HG02623 (cell line): ENCODE data around the gene FAM50B.

Experiments used
- ATAC-seq: cut with Tn5 transposase; IDR thresholded peaks from one replicate; pipeline ENCODE4 v1.9.1; 2021; ENCODE audit warnings: moderate library complexity; ENCODE audit not compliant: unreplicated experiment

Gene FAM50B

DNA sequence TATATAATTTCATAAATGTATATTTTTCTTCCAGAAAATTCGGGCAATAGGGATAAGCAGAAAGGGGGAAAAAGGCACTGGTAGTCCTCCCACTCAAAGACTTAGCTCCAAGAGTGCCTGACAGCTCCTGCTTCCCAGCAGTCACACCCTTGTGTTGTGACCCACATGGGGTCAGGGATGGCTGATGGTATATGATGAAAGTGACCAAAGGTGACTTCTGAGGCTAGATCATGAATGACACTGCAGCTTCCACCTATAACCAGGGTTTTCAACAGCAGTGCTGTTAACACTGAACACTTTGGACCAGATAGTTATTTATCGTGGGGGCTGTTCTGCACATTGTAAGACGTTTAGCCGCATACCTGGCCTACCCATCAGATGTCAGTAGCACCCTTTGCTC, 22.3 kb downstream of the FAM50B start:
- ATAC-seq, result no peak

- no peak for ATAC-seq
These were observed 22.8 kb downstream of the FAM50B start for GRCh38 chr6:3871939-3872338.

DNA sequence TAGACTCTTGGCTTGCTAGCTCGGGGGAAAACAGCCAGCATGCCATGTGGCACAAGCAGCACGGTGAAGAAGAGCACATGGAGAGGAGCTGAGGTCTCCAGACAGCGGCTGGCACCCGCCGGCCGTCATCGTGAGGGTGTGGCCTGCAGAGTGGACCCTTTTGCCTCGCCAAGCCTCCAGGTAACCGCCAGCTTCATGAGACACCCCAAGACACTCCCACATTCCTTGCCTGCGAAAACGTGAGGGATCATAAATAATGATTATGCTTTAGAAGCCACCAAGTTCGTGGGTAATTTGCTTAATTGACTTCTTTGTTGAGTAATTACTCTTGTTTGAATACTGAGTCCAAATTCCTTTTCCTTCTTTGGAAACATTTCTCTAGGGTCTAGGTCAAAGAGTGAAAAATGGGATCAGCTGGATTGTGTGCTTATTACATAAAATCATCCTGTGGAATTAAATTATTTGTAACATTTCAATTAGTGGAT, 23.2 kb downstream of the FAM50B start:
- ATAC-seq, result no peak

- no peak for ATAC-seq
These were observed 23.9 kb downstream of the FAM50B start for GRCh38 chr6:3873051-3873450.

- ATAC-seq, result no peak
These were observed 24.9 kb downstream of the FAM50B start for GRCh38 chr6:3874069-3874468.

DNA sequence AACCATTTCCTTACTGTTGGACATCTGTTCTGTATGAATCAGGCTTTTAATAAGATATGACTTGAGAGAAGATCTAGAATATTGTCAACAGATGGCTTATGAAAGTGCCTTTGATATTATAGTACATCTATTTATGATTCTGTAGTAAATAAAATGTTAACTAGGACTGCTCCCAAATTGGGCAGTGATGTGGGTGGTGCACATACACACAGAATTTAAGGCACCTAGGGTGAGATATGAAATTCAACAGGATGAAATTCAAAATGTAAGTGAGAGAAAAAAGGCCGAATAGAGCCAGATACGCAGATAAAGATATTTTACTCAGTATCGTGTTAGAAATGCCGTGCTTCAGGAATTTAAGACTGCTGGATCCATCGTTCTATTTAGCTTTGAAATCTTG, 26.3 kb downstream of the FAM50B start:
- no peak for ATAC-seq

DNA sequence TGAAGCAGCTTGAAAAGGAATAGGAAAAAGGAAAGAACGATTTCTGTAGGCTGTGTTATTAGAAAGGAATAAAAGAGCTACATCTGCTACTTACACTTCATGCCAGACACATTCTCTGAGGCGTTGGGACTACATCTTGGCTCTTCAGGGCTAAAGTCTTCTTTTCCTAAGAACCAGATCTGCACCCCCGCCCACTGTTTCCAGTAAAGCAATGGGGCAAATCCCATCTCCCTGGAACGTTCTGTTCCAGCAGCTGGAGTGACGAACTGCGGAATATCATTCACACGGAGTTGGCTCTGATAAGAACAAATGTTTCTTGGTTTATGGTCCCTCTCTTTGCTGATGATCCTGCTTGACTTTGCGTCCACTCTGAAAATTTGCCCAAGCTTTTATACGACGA, 26.9 kb downstream of the FAM50B start:
- ATAC-seq, result no peak

DNA sequence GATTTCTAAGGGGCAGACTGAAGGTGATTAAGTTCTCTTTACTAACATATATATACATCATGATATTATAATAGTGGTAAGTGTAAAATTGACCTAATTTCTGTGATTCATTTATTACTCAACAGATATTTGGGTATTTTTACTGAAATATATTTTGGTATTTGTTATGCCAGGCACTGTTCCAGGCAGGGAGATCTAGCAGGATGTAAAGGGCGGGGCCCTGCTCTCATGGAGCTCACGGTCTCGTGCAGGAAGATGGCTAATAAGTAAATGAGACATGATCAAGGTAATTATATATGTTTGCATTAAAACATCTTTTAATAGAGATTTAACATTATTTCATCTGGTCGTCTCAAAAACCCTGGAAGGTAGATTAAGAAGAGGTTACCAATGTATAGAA, 27.7 kb downstream of the FAM50B start:
- ATAC-seq, result no peak

GRCh38 chr6:3878048-3878666, 29.0 kb downstream of the FAM50B start:
- ATAC-seq, result no peak

- no peak for ATAC-seq
These were observed 30.2 kb downstream of the FAM50B start for GRCh38 chr6:3879194-3879952.

DNA sequence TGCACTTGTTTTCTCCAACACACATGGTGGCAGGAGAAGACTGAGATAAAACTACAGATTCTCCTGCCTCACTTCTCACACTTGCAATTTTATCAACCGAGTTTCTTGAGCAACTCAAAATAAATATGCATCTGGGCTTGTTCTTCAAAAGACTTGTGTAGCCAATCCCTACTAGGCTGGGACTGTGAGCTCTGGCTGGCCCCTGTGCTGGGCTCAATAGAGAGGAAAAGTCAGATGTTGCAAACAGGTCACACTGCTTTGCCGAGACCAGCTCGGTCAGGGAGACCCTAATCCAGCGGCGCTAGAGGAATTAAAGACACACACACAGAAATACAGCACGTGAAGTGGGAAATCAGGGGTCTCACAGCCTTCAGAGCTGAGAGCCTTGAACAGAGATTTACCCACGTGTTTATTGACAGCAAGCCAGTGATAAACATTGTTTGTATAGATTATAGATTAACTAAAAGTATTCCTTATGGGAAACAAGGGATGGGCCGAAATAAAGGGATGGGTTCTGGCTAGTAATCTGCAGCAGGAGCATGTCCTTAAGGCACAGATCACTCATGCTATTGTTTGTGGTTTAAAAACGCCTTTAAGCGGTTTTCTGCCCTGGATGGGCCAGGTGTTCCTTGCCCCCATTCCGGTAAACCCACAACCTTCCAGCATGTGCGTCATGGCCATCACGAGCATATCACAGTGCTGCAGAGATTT, 32.7 kb downstream of the FAM50B start:
- no peak for ATAC-seq

DNA sequence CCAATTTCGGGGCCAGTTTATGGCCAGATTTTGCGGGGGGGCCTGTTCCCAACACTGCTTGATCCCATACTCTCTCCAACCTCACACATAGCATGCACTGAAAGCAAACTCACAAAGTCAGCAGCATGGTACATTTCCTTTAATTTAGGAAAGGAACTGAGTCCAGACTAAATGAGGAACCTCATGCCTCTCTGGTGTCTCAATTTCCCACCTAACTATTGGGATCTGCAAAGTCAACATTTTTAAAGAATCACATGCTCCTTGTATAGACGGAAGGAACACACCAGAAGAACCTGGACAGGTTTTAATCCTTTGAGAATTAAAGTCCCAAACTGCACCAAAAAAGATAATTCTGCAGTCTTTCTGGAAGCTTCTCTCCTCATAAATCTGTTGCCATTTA, 33.3 kb downstream of the FAM50B start:
- ATAC-seq, result no peak

DNA sequence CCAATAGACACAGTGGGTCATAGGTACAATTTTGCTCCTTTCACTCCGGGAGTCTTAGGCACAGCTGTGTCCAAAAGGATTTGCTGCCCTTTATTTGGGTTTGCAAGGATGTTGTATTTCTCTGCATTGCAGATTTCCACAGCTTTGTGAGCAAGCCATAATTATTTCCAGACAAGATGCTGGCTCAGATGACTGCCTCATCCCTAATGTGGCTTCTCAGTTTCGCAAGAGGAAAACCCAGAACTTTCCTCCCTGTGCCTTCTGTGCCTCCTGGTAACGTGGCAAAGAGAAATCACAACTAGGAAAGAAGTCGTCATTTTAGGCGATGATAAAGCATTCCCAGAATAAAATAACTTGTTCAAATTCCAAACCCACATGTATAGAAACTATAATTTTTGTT, 33.7 kb downstream of the FAM50B start:
- no peak for ATAC-seq

DNA sequence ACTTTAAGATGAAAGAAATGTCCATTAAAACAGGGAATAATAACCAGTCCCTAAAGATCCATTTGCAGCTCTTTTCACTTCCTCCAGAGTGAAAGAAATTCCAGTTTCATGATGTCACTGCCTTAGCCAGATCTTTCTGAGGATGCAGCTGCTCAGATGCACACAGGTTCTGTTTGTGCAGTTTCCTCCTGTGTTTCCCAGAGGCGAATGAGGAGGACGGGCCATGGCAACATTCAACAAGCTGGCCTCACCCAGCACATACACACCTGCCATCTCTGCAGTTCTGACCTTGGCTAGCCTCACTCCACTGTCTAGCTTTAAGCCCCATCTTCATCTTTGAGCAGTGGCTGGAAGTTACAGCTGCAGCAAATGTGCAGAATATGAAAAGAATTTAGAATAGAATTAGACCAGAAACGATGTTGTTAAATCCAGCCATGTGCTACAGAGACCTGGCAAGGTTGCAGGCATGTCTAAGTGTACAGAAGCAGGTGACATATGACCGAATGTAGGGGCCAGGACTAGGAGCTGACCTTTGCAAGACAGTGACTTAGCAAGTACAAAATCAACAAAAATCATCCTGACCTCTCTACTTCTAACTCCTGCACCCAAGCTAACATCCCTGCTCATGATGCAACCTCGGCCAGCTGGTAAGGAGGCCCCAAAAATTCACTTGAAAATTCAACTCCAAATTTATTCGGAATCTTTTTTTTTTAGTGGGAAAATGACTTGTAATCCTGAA, 35.0 kb downstream of the FAM50B start:
- no peak for ATAC-seq

DNA sequence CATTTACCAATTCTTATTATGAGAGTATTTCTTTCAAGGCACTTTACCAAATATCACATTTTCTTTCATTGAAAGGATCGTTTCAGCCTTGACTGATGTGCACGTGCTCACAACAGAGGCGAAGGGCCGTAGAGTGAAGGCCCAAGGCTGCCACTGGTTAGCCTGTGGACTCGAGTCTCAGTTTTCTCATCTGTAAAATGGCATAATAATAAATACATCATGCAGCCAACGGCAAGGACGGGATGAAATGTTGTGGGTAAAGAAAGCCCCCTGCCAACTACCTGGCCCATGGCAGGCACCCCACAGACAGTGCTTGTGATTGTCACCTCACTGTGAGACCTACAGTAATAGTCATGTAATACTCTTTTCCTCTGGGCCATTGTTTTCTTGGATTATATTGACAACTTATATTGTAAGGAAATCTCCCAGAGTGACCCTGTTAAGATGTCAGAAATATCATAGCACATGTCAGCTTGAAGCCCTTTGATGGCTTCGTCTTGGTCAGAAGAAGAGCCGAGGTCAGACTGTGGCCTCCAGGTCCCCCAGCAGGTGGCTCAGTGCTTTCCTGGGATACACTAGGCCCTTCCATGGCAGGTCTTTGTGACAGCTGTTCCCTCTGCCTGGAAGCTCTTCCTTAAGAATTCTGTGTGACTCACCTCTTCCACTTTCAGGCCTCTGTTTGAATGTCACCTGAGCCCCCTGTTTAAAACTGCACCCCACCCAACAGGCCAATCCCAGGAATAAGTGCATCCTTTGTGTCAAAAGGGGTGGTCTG, 36.3 kb downstream of the FAM50B start:
- no peak for ATAC-seq

DNA sequence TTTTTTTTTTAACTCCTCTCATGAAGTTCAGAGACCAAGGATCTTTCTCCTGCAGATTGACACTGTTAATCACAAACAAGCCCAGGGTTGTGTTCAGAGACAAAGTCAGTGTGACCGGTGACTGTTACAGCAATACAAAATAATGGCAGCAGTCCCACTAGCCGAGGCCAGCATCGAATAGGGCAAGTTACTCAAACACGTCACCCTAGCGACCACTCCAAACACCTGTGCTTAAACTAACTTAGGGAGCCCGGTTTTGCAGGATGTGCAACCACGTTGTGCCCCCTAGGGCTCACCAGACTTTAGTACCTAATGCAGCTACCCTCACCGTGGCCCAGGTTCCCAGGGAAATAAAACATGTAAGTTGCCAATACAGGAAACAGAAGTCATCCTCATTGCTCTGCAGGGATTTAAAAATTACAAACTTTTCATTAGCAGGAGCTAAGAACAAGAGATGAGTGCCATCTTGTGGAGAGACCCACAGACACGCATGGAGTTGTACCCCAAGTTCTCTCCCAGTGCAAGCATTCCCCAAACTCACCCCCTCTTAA, 38.1 kb downstream of the FAM50B start:
- ATAC-seq, result no peak

DNA sequence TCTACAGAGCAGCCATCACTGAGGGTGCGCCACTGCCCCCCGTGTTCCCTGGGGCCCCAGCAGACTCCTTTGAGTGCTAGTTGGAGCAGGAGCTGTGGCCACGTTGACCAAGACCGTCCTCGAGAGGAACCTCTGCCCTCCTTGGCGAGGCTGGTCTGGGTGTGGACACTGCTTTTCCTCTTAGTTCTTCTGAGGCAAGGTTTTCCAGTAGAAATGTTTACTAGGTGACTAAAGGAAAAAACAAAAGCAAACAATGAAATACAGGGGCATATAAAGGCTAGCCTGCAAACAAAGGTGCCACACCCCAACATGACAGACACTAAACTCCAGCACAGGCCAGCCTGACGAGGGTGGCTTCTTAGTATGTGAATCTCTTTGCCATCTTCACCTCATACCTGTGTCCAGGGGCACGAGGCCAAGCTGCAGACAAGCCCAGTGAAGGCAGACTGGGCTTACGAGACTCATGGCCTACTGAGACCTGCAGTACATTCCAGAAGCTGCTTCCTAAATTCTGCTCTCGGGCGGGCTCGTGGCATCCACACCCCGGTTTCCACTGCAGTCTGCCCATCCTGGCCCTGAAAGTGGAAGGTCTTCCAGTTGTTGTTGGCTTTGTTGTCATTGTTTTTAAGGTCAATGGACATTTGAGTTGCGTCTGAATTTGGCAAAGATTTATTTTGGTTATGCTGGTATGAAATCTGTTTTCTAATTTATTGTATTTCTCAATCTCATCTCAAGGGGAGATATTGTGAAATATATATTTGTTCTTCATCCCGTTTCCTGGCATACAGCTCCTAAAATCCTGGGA, 39.2 kb downstream of the FAM50B start:
- ATAC-seq, result no peak

DNA sequence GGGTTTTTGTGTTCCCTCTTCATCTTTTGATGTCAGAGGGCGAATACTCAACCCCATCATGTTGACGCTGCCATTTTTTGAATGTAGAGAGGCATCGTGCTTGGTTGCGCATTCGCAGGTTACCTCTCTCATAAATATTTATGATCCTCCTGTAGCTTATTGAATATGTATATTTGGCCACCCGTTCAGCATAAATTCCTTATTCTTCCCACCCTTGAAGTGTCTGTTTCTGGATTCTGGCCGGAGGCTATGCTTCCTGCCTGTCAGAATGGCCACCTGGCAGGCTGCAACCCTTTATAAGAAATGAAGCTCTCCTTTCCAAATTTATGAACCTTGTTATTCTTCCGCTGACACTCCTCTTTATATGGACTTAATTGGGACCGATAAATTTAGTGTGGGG, 40.9 kb downstream of the FAM50B start:
- no peak for ATAC-seq

GRCh38 chr6:3891883-3892282, 42.7 kb downstream of the FAM50B start:
- no peak for ATAC-seq
